GM18909 (cell line): ENCODE measurements around the gene AKIRIN1.
"Not testable (repeated sequence)": the region's sequence is repeated elsewhere in the genome, so short reads cannot be mapped to it uniquely, and the experiment has no call there.

Experiments used
- ATAC-seq: cut with Tn5 transposase; IDR thresholded peaks from one replicate; pipeline ENCODE4 v1.9.1; 2021; ENCODE audit warnings: mild to moderate bottlenecking; ENCODE audit not compliant: unreplicated experiment, poor library complexity

The AKIRIN1 gene

DNA sequence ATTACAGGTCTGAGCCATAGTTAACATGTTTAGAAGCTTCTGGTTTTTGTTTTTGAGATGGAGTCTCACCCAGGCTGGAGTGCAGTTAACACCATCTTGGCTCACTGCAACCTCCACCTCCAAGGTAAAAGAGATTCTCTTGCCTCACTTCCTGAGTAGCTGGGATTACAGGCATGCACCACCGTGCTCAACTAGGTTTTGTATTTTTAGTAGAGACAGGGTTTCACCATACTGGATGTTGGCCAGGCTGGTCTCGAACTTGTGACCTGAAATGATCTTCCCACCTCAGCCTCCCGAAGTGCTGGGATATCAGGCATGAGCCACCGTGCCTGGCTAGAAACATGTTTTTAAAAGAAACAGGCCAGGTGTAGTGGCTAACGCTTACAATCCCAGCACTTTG, 45.6 kb downstream of the AKIRIN1 start:
- ATAC-seq = no peak

DNA sequence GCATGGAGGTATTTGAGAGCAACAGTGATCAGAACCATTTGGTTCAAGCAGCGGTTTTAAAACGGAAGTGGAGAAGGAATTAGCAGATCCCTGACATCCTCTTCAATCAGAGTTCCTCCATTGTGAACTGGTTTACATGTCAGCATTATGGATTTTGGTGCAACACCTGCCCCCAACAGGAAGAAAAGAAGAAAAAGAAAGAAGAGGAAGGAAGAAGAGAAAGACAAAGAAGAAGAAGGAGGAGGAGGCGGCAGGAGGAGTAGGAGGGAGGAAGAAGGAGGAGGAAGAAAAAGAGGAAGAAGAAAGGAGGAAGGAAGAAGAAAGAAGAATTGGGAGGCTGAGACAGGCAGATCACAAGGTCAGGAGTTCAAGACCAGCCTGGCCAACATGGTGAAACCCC, 52.4 kb downstream of the AKIRIN1 start:
- ATAC-seq = no peak

DNA sequence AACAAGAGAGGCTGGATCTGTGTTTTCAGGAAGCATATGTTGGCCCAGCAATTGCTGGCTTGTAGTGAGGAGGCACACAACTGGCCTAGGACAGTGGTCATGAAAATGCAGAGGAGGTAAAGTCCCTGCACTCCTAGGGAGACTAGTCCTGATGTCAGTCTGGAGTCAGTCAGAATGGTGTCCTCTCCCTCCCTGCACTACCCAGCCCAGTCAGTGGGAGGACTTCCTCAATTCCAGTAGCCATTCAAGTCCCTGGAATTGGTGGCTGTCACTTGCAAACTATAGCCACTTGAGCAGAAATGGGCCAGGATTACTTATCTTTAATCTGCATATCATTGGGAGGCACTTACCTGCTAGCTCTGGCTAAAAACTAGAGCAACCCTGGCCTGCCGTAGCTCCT, 53.7 kb downstream of the AKIRIN1 start:
- ATAC-seq = no peak

DNA sequence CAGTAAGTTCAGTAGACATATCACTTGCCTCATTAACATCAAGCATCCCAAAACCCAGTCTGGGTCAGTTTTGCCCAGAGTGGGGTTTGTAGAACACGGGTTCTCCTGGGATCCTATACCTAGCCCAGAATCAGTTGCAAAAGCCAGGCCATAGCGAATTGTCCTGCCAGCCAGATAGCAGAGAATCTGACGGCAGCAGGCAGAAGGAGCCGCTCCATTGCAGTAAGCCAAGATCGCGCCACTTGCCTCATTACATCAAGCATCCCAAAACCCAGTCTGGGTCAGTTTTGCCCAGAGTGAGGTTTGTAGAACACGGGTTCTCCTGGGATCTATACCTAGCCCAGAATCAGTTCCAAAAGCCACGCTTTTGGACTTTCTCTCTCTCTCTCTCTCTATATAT, 54.2 kb downstream of the AKIRIN1 start:
- no peak for ATAC-seq

DNA sequence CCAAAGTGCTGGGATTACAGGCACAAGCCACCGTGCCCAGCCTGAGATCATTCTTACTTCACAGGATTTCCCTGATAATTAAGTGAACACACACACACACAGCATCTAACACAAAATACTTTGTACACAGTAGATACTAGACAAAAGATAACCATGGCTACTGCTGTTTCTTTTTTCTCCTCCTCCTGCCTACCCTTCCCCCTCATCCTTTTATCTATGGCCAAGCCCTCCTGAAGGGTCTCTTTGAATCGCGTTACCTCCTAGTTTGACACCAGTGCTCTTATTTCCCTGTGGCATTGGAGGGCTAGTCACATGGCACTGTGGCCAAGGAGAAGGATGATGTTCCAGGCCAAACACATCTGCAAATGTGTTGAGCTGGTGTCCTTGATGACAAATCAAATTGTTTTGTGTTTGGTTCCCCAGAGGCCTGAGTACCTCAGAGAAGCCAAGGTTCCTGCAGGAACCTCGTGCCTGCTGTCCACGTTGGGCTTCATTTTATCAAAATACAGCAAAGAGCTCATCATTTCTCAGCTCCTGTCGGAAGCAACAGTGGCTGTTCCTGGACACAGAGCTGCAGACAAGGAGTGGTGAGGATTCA, 55.6 kb downstream of the AKIRIN1 start:
- no peak for ATAC-seq

DNA sequence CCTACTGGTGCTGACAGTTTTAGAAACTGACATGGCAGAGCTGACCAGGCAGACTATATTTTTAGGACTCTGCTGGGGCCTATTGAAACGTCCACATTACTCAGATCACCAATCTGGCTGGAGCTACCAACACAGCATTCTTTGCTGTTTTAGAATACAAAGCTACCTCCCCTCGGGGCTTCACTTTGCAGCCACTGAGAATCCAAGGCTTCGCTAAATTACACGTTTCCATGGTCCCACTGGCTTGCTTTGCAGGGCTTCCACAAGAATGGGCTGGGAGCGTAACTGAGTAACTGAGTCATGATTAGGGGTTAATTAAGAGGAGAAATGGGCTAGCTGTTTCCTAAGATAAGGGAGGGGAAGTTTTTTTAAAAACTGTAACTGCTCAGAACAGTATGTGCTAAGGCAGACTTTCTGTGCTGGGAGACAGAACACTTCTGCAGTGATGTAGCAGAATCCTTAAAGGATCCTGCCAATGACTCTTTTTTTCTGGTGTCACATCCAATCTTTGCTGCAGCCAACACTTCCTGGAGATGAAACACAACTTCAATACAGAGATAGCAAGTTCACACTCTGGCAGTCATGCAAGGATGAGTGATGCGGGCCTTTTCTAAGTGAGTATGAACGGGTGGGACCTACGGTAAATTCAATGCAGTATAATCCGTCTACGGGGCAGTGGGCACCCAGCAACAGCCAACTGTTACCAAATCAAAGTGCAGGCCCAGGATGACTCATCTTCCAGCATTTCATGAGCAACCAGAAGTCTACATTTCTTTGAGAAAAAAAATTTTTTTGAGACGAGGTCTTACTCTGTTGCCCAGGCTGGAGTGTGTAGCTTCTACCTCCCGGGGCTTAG, 56.5 kb downstream of the AKIRIN1 start:
- ATAC-seq = no peak

DNA sequence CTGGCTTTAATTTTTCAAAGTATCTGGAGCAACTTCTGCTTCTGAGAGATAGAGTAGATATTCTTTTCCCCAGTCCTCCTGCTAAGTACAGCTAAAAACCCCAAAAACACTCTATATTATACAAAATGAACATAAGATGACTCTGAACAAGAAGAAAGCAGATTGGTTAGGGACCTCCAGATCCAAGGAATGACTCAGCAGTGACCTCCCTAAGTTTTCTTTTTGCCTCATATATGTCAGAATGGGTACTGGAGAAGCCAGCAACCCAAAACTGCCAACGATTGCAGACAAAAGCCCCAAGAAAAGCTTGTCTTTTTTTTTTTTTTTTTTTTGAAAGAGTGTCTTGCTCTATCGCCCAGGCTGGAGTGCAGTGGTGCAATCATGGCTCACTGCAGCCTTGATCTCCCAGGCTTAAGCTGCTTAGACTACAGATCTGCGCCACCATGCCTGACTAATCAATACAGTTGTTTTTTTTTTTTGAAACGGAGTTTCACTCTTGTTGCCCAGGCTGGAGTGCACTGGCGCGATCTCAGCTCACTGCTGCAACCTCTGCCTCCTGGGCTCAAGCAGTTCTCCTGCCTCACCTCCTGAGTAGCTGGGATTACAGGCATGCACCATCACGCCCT, 57.8 kb downstream of the AKIRIN1 start:
- no peak for ATAC-seq

DNA sequence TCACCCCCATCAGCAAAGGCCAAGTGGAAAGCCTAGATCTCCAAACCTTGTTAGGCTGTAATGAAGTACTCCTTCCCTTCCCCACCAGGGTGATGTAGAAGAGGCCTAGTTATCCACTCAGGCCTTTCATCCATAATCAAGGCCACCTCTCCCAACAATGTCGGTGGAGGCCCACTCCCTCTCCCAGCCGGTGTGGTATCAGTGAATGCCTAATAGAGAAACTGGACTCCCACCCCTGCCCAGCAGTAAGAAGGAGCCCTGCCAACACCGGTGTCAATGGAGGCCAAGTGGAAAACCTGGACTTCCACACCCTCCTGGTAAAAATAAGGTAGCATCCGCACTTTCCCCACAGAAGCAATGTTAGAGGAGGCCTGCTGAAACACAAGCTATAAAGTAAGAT, 58.9 kb downstream of the AKIRIN1 start:
- no peak for ATAC-seq

DNA sequence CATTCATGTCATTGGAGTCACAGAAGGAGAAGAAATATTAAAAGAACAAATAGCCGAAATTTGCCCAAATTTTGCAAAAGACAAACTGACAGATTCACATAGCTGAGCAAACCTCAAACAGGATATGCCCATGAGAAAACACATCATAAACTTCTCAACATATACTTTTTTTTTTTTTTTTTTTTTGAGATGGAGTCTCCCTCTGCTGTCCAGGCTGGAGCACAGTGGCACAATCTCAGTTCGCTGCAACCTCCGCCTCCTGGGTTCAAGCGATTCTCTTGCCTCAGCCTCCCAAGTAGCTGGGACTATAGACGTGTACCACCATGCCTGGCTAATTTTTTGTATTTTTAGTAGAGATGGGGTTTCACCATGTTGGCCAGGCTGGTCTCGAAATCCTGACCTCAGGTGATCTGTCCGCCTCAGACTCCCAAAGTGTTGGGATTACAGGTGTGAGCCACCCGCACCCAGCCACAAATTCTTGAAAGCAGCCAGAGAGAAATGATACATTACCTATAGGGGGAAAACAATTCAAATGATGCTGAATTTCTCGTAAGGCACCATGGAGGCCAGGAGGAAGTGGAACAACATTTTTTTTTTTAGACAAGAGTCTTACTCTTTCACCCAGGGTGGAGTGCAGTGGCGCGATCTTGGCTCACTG, 60.2 kb downstream of the AKIRIN1 start:
- not testable (repeated sequence) for ATAC-seq

DNA sequence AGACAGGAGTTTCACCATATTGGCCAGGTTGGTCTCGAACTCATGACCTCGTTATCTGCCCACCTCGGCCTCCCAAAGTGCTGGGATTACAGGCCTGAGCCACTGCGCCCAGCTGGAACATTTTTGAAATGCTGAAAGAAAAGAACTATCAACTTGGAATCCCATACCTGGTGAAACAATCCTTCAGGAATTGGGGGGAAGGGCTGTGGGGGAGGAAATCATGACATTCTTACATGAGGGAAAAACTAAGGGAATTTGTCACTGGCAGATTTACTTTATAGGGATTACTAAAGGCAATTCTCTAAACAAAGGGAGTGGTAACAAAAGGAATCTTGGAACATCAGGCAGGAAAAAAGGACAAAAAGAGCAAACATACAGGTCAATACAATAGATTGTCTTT, 60.9 kb downstream of the AKIRIN1 start:
- no peak for ATAC-seq

DNA sequence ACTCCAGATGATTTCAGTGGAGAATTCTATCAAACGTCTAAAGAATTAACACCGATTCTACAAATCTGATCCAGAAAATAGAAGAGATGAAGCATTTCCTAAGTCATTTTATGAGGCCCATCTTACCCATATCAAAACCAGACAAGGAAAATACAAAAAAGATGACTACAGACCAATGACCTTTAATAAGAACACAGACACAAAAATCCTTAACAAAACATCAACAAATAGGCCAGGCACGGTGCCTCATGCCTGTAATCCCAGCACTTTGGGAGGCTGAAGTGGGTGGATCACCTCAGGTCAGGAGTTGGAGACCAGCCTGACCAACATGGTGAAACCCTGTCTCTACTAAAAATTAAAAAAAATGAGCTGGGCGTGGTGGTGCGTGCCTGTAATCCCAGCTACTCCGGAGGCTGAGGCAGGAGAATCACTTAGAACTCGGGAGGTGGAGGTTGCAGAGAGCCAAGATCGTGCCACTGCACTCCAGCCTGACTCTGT, 64.2 kb downstream of the AKIRIN1 start:
- not testable (repeated sequence) for ATAC-seq
